NCI-H446 treated with DMSO at 0.1 percent for 48 hours (cell line): ENCODE data around the gene GP1BB.

Source experiments
- DNase-seq: peaks from one replicate; lab custom pipeline; 2025; lab: John Stamatoyannopoulos, UW

Gene GP1BB

DNA sequence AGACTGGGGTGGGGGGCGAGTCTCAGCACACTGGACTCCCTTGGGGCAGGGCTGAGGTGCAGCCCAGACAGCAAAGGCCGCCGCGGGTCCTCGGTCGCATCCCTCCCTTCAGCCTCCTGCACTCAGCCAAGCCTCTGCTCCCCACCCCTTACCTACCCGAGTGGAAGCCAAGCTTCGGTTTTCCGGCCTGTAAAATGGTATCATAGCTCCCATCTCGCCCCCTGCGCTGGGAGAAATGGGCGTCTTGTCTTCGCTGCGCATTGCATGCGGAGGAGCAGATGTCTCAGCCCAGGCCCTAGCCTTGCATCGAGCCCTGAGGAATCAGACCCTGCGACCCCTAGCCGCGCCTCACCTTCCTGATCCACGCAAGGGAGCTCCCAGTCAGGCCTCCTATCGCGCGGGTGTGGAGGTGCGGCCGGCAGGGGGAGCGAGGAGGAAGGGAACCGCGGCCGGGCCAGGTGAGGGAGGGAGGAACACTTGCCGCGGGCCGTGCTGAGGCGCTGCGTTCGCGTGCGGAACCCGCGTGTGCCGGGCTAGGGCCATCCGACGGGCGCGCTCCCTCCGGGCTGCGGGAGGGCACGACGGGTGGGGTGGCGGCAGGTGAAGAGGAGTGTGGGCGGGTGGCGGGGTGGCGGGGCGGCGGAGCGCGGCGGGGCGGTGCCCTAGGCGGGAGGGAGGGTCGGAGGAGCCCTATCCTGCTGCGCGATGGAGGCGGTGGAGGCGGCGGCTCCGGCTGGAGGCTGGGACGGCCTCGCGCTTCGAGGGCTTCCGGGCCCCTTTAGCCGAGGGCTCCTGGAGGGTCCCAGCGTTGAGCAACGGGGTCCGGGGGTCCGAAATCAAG lies 33.2 kb downstream of the GP1BB start:
- no peak for DNase-seq

GRCh38 chr22:19757140-19757984 lies 34.0 kb downstream of the GP1BB start:
- DNase-seq: no peak

- DNase-seq: no peak
Observed at GRCh38 chr22:19757985-19758895, 34.9 kb downstream of the GP1BB start.

GRCh38 chr22:19758896-19759426 lies 35.6 kb downstream of the GP1BB start:
- no peak for DNase-seq

- DNase-seq: no peak
Observed at GRCh38 chr22:19759427-19760057, 36.2 kb downstream of the GP1BB start.

GRCh38 chr22:19760058-19760950 lies 37.0 kb downstream of the GP1BB start, which contains the start of gene TBX1:
TBX1 (plus strand) TSS chr22:19760778; CDS start chr22:19760844, 66 bp downstream.
- no peak for DNase-seq

- DNase-seq: no peak
Observed at GRCh38 chr22:19760951-19761724, 37.8 kb downstream of the GP1BB start.

DNA sequence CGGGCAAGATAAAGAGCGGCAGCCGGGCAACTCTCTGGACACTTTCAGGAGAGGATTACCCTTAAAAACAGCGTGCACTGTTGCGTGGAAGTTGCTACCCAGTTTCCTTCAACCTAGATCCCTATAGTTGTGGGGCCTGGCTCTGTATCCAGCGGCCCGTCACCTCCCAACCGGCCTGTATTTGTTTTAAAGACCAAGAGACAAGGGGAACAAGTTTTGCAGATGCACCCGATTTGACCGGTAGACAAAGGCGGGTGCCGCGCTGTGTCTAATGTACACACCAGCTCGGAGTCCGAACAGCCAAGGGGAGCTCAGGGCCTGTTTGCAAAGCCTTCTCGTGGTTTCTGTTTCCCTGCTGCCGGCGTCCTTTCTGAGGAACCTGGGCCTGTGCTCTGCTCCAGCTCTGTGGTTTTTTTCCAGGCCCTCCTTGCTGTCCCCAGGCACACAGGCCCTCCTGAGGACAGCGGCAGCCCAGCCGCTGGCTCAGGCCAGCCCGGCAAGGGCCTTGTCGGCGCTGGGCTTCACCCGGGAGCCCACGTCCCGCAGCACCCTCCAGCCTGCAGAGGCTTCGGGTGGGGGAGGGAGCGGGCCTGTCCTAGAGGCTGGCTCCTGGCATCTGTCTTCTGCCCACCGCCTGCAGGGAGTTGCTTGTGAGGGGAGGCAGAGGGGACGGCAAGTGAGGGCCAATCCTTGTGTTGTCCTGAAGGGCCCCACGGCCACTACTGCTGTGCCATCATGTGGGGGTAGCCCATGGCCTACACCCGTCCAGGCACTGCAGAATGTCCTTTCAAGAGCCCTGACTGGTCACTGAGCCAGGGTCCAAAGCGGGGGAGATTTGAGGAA lies 38.6 kb downstream of the GP1BB start:
- peak; percentile 8 for DNase-seq

DNA sequence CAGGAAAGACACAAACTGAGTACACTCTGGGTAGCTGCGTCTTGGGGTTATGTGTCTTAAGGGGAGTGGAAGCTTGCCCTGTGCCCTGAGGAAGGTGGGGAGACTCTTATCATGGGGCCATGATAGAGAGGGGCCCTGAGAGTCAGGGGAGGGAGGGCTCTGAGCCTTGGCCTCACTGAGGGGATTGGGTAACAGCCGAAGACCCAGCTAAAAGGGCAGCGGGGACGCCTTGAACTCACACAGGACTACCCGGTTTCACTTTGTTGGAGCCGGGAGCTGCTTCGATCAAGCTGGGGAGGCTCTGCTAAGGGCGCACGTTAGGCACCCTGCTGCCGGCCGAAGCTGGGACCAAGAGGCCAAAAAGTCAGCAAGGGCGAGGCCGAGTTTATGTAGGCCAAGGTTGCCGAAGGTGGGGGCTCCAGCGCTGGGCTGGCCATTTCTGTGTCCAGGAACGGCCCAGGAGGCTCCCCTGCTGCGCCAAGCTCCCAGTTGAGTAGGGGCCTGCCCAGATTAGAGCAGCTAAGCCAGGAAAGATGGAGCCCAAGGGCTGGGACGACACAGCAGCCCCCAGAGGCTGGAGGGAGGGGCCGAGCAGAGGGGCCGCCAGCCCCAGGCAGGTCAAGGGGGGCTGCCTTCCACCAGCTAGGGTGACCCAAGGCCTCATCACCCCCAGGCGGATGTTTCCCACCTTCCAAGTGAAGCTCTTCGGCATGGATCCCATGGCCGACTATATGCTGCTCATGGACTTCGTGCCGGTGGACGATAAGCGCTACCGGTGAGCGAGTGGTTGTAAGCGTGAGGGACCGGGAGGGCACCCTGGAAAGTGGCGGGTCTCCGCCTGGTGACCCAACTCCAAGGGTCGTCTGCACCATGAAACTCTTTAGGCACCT lies 39.5 kb downstream of the GP1BB start:
- DNase-seq: no peak

- DNase-seq: no peak
Observed at GRCh38 chr22:19763458-19764298, 40.3 kb downstream of the GP1BB start.

- no peak for DNase-seq
Observed at GRCh38 chr22:19764299-19764593, 40.9 kb downstream of the GP1BB start.

- DNase-seq: no peak
Observed at GRCh38 chr22:19764636-19765476, 41.5 kb downstream of the GP1BB start.

DNA sequence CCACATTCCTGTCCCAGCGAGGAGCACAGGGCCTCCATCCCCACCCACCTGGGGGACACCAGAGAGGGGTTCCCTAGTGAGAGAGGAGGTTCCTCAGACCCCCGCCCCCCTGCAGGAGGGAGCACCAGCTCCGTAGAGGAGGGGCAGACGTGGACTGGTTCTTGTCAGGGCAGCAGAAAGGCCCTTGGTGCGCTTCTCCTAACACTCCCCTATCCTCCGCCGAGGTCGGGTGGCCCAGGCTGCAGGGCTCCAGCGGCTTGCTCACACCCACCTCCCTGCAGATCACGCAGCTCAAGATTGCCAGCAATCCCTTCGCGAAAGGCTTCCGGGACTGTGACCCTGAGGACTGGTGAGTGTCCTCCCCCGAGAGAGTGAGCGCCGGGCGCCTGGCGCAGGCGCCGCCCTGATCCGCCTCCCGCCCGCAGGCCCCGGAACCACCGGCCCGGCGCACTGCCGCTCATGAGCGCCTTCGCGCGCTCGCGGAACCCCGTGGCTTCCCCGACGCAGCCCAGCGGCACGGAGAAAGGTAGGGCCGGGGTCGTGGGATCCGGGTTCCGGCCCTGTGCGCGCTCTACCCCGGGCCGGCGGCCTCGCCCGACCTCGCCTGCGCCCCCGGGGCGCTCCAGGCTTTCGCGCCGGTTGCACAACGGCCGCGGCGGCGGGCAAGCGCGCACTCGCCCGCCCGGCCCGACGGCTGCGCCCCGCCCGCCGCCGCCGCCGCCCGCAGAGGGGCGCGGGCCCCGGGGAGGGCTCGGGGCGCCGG lies 42.3 kb downstream of the GP1BB start:
- no peak for DNase-seq

- no peak for DNase-seq
Observed at GRCh38 chr22:19766240-19766510, 42.8 kb downstream of the GP1BB start.
